NCI-H128 (cell line): ENCODE results near the gene RAX.

Experiments
- DNase-seq: peaks from one replicate; lab custom pipeline; 2025; ENCODE audit not compliant: unreplicated experiment; lab: John Stamatoyannopoulos, UW

RAX gene

DNA sequence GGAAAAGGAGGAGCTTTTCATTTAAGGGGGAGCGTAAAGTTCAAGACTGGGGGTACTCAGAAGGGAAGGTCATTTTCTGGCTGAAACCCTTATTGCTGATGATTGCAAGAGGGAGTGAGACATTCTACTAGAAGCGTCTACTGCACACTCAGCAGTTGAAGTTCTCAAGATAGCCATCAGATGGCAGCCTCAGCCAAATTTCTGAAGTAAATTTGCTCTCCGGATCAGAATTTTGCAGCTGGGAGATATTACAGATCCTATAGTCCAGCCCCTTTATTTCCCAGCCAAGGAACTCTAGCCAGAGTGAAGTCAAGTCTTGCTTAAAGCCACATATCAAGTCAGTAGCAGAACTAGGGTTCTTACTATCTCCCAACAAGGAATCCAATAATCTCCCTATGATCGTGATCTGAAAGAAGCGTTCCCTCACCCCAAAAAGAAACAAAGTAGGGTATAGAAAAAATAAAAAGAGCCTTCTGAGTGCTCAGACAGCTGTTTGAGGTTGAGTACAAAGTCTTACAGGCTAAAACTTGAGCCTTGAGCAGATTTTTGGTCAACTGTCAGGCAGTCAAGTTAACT, 24.0 kb downstream of the RAX start:
- DNase-seq, result peak; percentile 78

DNA sequence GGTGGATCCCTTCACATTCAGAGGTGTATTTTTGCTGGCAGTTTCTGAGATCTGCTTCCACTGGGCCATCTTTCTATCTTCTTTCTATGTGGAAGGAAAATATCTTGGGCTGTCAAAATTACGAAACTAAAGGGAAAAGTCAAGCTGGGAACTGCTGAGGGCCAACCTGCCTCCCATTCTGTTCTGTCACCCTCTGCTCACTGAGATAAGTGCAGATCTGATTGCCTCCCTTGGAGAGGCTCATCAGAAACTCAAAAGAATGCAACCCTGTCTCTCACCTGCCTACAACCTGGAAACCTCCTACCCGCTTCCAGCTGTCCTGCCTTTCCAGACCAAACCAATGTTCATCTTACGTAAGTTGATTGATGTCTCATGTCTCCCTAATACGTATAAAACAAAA, 26.5 kb downstream of the RAX start:
- DNase-seq, result no peak

DNA sequence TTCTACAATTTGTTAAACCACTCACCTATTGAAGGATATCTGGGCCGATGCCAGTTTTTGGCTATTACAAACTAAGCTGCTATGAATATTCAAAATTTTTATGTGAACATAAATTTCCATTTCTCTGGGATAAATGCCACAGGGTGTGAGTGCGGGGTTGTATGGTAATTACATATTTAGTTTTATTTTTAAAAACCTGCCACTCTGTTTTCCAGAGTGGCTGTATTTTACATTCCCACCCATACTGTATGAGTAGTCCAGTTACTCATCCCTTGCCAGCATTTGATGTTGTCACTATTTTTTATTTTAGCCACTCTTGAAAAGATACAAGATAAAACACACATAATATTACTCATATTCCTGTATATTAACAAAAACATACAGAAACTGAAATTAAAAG, 30.3 kb downstream of the RAX start:
- DNase-seq, result no peak

DNA sequence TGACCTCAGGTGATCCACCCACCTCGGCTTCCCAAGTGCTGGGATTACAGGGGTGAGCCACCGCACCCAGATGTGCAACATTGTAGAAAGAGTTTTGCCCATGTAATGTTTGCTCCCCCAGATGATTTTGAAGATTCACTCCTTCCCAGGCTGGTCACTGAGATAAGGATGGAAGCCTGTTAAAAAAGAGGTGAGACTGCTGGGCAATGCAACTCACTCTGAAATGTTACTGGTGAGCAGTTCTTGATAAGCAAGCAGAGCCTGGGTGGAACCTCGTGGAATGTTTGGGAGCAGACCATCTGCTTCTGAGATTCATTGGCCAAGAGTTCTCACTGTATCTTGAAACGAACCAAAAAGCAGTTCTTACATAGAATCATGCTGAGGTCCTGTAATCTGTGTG, 33.6 kb downstream of the RAX start:
- no peak for DNase-seq

DNA sequence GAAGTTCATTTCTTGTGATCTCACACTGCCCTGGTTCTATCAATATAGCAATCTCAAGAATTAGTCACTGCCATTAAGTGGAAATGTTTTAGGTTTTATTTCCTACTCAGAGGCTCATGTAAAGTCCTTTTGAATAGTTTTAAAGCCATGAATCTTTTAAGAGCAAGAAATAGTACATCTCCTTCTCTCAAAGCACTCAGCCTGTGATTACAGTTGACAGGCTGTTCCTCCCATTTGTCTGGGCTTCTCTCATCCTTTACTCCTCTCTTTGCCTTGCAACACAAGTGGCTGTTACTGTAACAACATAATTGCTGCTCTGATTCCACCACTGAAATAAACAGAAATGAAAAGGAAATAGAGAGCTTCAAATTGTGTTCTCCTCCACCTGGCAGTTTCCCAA, 34.9 kb downstream of the RAX start:
- no peak for DNase-seq

DNA sequence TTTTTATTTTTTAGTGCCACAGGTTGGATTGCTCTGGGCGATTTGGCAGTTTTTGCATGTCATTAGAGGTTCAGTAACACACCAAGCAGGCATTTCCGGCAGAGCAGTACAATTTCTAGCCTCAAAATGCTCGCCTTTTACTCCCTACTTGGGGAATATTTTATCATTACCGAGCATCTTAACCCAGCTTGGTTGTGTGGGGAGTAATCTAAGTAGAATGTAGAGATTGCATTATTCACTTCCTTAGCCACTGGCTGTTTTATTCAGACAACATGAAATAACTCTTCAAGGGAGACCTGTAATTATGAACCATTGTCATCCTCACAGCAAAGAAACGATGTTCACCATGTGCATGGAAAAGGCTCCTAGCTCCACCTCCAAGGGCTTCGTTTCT, 40.2 kb downstream of the RAX start:
- DNase-seq, result no peak

DNA sequence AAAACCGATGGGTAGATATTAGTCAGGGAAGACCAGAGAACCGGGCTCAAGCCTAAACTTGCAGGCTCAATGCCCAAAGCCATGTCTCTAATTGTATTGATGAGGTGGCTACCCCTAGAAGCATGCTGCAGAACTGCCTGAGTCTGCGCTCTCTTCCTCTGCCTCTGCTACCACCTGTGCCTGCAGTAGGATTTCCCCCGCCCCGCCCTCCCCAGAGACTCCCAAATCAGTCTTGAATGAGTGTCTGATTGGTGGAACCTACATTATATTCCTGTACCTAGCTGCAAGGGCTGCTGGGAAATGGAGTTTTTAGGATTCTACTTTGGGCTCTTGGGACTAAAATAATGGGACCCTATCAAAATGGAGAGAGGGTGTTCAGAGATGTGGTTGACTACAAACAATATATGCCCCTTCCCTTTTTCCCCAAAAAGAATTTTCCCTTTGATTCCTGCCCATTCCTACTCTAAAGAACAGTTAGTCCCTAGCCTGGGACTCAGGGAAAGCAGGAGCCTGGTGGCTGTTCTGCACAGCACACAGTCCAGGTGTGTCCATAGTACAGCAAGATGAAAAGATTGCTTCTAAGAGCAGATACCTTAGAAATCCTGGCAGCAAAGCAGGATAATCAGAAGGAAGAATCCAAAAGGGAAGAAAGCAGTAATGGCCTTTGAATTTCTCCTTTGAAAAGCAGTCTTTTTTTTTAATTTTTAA, 40.8 kb downstream of the RAX start:
- no peak for DNase-seq

DNA sequence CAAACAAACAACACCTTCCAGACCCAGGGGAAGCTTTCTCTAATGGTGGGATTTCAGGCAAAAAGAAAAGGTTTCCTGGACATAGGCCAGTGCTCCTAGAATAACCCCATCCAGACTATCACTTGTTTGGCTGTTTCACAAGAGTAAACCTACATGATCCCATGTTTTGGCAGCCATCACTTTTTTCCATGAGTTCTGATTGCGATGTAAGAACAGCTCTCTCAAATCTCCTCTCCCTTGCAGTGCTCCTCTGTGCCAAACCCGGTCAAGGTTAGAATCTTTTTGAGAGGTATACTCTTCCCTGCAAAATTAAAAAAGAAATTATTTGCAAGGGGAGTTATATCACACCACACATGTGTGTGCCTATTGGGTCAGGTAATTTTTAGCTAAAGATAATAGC, 41.4 kb downstream of the RAX start:
- DNase-seq, result no peak

DNA sequence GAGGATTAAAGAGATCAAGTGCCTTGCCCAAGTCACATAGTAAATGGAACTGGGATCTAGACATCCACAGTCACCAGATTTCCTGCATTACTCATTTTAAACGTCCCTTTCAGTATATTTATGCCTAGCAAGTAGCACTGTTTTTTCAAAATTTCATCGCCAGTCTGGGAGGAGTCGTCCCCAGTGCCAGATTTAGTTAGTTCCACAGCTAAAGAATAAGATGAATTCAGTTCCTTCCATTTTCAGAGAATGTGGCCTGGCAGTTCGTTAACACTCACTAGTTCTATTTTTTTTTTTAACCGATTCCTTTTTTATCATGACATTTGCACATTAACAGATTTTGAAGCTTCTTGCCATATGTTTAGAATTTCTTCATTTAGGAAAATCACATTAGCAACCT, 42.1 kb downstream of the RAX start:
- DNase-seq, result no peak

DNA sequence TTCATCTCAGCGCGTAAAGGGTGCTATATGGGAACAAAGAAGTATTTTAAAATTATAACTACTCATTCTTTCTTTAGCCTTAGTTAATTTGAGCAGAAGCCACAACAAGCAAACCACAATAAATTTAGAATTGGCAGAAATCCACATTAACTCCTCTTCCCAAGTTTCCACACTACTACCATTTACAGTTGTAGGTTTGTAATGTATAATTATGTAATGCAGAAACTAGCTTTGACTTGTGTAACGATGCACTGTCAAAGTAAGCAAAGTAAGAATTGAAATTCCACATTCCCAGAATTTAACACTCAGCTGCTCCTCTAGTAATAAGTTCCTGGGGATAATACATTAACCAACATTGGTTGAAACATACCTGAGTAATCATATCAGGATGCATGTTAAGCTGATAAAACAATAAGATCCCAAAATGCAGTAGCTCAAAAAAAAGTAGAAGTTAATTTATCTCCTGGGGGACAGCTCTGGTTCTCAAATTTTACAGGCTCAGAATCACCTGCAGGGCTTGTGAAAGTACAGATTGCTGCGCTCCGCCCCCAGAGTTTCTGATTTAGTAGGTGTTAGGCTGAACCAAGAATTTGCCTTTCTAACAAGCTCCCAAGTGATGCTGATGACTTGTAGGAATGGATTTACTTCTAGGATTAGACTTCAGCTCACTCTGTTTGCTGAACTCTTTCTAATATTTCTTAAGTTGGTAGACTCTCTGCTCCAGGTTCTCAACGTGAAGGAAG, 43.4 kb downstream of the RAX start:
- no peak for DNase-seq

DNA sequence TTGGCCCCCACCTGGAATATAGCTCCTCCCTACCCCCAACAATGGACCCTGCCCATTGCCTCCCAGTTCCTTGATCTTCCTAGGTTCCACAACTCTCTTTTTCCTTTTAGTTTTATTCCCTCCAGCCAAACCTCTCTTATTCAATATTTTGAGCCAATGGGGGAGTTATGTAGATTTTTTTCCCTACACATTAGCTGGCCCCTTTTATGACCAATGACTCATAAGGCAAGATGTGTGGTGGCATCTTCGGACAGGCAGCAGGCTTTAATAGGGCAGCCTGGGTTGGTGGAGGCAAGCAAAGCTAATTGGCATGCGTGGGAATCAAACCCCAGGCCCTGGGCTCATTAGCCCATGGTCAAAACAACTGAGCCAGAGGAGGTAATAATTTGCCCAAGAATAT, 44.1 kb downstream of the RAX start:
- DNase-seq, result no peak

DNA sequence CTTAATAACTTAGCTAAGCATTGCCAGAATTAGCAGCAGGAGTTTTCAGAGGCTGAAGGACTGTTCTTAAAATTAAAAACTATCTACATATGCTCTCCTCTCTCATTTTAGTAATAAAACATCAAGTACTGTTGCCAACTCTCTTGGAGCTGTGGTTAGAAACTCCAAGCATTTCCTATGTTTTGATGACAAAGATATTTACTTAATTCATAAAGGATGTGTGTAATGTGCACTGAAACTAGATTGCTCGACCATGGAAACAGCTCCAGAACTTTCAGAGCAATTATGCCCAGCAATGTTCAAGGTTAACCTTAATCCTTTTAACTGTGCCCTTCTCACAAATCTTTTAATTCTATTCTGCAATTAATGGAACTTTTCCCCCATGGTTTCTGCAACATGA, 44.9 kb downstream of the RAX start:
- DNase-seq, result no peak

DNA sequence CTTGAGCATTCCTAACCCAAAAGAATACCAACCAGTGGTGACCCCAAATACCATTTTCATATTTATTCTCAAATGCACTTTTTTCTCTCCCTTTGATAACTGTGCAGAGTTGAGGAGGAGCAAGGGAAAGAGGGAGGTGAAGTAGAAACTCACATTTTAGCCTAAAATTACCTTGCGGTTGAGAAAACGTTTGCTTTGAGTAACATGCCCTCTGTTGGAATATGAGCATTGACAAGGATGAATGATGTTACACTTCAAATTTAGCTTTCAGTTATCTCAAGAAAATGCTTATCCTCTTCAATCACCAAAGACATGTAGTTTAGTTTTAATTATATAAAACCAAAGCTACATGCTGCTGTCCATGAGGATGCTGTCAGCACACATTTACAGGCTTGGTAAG, 50.9 kb downstream of the RAX start:
- no peak for DNase-seq

DNA sequence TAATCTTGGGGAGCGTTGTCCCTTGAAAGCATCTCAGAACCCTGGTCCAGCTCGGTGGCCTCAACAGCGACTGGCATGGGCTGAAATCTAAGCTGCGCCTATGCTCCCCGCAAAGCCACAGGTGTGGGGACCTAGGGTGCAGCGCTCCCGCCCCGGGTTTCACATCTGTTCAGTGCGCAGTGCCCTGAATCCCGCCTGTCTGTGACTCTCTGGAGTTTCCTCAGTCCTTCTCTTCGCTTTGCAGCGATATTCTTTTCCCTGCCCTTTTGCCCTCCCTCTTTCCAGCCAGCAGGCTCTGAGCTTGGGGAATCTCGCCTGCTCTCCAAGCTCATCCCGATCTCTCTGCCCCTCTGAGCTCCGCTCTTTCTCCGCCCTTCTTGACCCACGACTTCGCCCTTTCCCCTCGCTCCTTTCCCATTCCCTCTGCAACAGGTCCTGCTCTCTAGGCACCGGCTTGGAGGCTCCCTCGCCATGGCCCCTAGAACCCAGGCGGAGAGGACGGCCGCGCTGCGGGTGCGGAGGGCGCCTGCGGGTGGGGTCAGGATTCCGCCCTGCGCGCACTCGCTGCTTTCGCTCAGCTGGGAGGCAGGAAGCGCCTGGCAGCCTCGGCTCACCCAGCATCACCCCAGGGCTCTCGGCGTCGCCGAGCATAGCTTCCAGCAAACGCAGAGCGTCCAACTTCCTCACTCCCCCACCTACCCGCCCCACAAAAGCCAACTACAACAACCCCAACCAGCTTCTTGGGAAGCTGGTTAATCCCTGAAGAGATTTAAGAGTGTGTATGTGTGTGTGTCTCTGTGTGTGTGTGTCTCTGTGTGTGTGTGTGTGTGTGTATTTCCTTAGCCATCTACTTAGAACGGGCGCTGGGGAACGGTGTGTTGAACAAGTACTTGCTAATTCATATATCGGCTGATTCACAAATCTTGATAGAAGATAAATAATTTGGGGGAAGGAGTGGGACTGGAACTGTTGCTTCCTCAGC, 52.2 kb downstream of the RAX start:
- no peak for DNase-seq

DNA sequence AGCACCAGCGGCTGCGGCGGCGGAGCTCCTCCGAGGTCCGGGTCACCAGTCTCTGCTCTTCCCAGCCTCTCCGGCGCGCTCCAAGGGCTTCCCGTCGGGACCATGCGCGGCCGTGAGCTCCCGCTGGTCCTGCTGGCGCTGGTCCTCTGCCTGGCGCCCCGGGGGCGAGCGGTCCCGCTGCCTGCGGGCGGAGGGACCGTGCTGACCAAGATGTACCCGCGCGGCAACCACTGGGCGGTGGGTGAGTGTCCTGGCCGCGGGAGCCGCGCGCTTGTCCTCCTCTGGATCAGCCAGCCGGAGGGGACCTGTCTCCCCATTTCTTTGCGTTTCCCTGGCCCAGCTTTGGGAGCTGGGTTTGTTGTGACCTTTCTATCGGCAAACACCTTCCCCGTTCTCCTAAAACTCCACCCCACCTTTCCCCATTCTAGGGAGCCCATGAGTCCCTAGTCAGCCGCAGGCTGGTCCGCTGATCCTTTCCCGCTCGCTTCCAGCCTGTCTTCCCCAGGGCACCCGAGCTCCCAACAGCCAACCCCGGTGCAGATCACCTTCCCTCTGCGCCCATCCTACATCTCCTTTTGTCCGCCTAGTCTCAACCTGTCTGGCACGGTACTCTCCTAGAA, 53.0 kb downstream of the RAX start:
- no peak for DNase-seq

DNA sequence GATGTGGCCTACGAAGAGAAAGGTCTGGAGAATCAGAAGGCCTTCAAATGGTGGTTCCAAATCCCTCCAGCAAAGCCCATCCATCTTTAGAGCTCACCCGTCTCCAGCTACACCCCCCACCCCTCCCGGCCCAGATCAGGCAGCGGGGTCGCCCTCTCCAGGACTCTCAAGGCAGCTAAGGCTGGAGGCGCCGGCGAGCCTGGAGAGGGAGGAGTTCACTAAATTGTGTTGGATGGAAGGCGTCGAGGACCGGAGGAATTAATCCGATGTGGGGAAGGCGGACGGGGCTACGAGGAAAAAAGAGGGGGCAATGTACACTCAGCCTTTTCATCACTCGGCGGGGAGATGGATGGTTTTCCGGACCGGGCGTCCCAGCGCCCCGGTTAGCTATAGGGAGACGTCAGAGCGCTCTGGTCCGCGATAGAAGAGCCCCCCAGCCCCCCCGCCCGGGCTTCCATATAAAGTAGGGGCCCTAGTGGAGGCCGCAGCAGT, 53.5 kb downstream of the RAX start, which contains the start of gene GRP:
GRP (plus strand) TSS at position 487 of the 492 bp plus-strand sequence. CDS start 108 bp downstream, outside the sequence.
- DNase-seq, result peak; percentile 67

DNA sequence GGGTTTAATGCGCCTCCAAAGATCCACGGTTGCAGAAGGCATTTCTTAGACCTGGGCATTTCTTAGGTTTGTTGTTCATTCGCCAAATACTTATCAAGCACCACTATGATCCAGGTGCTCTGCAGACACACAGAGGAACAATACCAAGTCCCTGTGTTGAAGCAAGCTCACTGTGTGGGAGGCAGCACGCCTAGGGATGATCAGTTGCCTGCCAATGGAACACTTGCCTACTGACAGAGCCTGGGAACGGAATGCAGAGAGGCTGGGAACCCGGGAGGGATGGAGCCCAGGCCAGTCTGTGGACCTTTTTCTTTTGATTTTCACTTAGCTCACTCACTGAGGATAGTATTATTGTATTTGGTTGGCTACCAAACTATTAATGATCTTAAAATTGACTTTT, 55.2 kb downstream of the RAX start:
- no peak for DNase-seq
